ENCODE measurements around the gene CHN2. TPM values are rescaled to one million over a fixed set of nuclear protein-coding genes. Genes with fewer than 3 reads are reported as not detected.

Gene CHN2
- total and polyA plus RNA-seq, 10 donors, result 4.2 to 52.0 (median 28.5) TPM

DNA sequence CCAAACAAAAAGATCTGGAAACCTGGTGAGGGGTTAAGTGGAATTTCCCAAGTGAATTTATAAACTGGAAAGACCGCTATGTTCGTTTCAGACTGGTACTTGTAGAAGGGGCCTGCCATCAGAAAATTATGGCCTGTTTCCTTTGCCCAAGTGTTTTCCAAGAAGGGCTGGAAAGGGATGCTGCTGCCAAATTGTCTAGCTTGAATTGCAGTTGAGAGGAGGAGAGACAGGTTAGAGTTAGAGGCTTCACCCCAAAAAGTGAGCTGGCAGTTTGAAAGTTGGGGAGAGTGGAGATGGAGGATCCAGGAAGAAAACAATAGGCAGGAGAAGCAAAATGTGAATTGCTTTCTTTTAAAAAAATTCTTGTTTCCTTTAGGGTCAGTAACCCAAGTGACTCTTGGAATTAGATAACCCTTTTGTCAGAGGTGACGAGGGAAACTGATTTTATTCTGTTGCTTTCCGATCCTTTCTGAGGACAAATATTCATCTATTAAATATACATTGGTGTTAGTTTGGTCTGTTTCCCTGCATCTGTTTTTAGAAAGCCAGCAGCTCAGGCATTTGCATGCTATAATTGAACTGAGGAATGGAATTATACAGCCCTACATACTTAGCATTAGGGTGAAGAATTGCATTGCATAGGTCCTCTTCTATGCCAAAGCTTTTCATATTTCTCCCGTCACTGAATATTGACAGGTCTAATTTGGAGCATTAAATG is 286.5 kb downstream of the CHN2 start:
- peak overlapping the region in 1 of 8 donors; percentile 7 for H3K4me3 ChIP-seq

DNA sequence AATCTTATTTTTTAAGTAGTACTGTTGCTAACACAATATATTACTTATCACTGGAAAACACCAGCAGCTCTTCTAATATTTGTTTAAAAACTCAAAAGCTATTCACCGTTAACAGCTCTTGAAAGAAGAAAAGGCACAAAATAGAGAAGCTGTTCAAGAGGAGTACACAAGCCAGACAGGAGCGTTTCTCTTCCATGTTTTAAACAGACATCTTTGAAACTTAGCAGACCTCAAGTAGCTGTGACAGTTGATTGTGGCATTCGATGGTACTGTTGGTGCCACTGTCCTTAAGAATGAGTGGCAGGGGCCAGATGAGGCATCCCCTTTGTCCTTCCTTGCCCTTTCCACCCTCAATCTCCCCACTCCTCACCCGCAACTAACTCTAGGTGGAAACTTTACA is 287.5 kb downstream of the CHN2 start:
- no peak overlapping the region for H3K27ac ChIP-seq
- WGBS, 5 donors, result 86 to 91% (median 90%) methylated on average over 4 of the region's 4 CpGs
- H3K4me1 ChIP-seq, result peaks cover 0 to 20% (median 6%) of the 10 kb centered on the region in 6 donors
- no peak overlapping the region for H3K4me3 ChIP-seq
- no peaks in the 10 kb centered on the region for H3K9me3 ChIP-seq
- no peak for DNase-seq
- TF ChIP-seq POLR2AphosphoS5 (IDR thresholded peaks at IDR 0.05) (no peak), POLR2A (IDR thresholded peaks at IDR 0.05) (no peak)
- TF ChIP-seq, protein P1, sequence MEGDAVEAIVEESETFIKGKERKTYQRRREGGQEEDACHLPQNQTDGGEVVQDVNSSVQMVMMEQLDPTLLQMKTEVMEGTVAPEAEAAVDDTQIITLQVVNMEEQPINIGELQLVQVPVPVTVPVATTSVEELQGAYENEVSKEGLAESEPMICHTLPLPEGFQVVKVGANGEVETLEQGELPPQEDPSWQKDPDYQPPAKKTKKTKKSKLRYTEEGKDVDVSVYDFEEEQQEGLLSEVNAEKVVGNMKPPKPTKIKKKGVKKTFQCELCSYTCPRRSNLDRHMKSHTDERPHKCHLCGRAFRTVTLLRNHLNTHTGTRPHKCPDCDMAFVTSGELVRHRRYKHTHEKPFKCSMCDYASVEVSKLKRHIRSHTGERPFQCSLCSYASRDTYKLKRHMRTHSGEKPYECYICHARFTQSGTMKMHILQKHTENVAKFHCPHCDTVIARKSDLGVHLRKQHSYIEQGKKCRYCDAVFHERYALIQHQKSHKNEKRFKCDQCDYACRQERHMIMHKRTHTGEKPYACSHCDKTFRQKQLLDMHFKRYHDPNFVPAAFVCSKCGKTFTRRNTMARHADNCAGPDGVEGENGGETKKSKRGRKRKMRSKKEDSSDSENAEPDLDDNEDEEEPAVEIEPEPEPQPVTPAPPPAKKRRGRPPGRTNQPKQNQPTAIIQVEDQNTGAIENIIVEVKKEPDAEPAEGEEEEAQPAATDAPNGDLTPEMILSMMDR (IDR thresholded peaks at IDR 0.05 in 8 of 11, conservative IDR thresholded peaks at IDR 0.05 in 3 of 11), result no peak
- intact Hi-C loops (cut with DNase I; ENCODE audit: low total_unique reads), result no loop called here
- no peaks in the 10 kb centered on the region for H3K27me3 ChIP-seq (replicated peaks in 1 of 7)
- no peaks in the 10 kb centered on the region for H3K36me3 ChIP-seq

More for the DNA sequence above, 286.5 kb downstream of the CHN2 start:
- peak overlapping the region in 4 of 8 donors; percentile 4 to 53 (median 35) for H3K27ac ChIP-seq
- H3K9me3 ChIP-seq, result no peaks in the 10 kb centered on the region
- WGBS, 5 donors, result 49 to 75% (median 65%) methylated on average over 5 of the region's 5 CpGs
- intact Hi-C loops (cut with DNase I; ENCODE audit: low total_unique reads), result no loop called here
- H3K4me1 ChIP-seq, result peaks cover 0 to 10% (median 2%) of the 10 kb centered on the region in 6 donors
- H3K36me3 ChIP-seq, result no peaks in the 10 kb centered on the region
- TF ChIP-seq POLR2AphosphoS5 (IDR thresholded peaks at IDR 0.05) (no peak), POLR2A (IDR thresholded peaks at IDR 0.05) (no peak)
- TF ChIP-seq, protein P1 (IDR thresholded peaks at IDR 0.05 in 8 of 11, conservative IDR thresholded peaks at IDR 0.05 in 3 of 11), result no peak
- no peak for DNase-seq
- no peaks in the 10 kb centered on the region for H3K27me3 ChIP-seq (replicated peaks in 1 of 7)

DNA sequence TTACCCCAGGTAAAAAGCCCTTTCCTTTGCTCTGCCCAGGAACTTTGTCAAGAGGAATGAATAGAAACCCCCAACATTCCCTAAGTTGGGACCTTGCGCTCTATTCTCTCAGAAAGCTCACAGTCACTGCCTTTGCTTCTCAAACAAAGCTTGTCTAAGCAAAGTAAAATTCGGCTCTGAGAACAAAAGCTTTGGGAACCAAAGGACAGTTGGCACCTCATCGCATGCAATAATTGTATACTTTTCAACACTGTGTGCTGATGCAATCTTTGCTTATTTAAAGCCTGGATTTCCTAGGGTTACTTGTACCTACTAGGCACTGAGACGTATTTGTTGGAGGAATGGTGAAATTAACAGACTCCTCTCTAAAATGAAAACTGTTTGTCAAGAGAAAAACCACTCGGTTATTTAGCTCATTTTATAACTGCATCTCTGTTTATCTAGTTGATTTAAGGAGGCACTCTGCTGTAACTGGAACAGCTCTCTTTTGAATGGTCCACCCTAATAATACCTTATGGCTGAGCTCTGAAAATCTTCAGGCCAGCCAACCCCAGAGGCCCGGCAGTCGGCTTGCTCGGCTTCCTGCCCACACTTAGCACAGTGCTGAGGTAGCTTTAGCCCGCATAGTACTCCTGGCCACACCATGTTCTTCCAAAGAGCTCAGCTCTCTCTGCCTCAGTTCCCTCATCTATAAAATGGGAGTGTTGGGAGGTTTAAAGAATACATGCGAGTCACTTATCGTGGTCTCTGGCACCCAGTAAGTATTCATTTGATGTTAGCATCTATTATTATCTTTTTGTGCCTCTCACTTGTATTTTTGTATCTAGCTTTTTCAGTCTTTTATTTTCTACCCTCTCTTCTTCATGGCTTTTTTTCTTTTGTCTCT is 288.9 kb downstream of the CHN2 start:
- Histone ChIP-seq H3K27me3 (replicated peaks in 1 of 7) (no peaks in the 10 kb centered on the region), H3K4me3 (no peak overlapping the region), H3K36me3 (no peaks in the 10 kb centered on the region), H3K4me1 (peaks cover 0 to 34% (median 17%) of the 10 kb centered on the region in 6 donors), H3K27ac (no peak overlapping the region), H3K9me3 (no peaks in the 10 kb centered on the region)
- DNase-seq, result no peak
- TF ChIP-seq POLR2AphosphoS5 (IDR thresholded peaks at IDR 0.05) (no peak), POLR2A (IDR thresholded peaks at IDR 0.05) (no peak)
- TF ChIP-seq, protein P1 (IDR thresholded peaks at IDR 0.05 in 8 of 11, conservative IDR thresholded peaks at IDR 0.05 in 3 of 11), result no peak
- intact Hi-C loops (cut with DNase I; ENCODE audit: low total_unique reads), result no loop called here
- WGBS, 5 donors, result 76 to 87% (median 80%) methylated on average over 11 of the region's 11 CpGs

DNA sequence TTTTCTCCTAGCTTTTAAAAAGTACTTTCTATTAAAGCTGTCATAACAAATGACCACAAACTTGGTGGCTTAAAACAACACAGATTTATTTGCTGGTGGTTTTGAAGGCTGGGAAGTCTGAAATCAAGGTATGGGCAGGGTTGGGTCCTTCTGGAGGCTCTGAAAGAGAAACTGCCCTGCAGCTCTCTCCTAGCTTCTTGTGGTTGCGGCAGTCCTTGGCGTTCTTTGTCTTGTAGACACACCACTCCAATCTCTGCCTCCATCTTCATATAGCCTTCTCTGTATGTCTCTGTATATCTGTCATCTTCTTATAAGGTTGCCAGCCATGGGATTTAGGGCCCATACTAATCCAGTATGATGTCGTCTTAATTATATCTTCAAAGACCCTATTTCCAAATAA is 289.7 kb downstream of the CHN2 start:
- Histone ChIP-seq H3K9me3 (no peaks in the 10 kb centered on the region), H3K27me3 (replicated peaks in 1 of 7) (no peaks in the 10 kb centered on the region), H3K4me1 (peaks cover 0 to 42% (median 19%) of the 10 kb centered on the region in 6 donors), H3K27ac (no peak overlapping the region), H3K36me3 (no peaks in the 10 kb centered on the region), H3K4me3 (no peak overlapping the region)
- WGBS, 5 donors, result 94 to 98% (median 97%) methylated on average over 3 of the region's 3 CpGs
- TF ChIP-seq, protein P1 (IDR thresholded peaks at IDR 0.05 in 8 of 11, conservative IDR thresholded peaks at IDR 0.05 in 3 of 11), result no peak
- TF ChIP-seq POLR2AphosphoS5 (IDR thresholded peaks at IDR 0.05) (no peak), POLR2A (IDR thresholded peaks at IDR 0.05) (no peak)
- intact Hi-C loops (cut with DNase I; ENCODE audit: low total_unique reads), result no loop called here
- no peak for DNase-seq

All from spleen (tissue), 11 donors.